K562 (cell line): ENCODE results near the gene BLCAP.

Experiments used
- CTCF ChIP-seq, 3 experiments: IDR thresholded peaks in 2 of 3; conservative IDR thresholded peaks in 1 of 3; 2 replicates each; pipeline ENCODE4 v1.5.1; 2011 to 2012; ENCODE audit warnings: low read length in 3 of 3, mild to moderate bottlenecking in 3 of 3, control low read depth in 2 of 3, improper control_type of control experiment in 1 of 3, inconsistent platforms in 1 of 3, low read depth in 1 of 3, mixed read lengths in 1 of 3, moderate library complexity in 1 of 3; ENCODE audit not compliant: insufficient read depth in 2 of 3
- GABPA ChIP-seq: fragments of 200-800 bp; sonication (Bioruptor generic); conservative IDR thresholded peaks from 2 replicates; pipeline ENCODE4 v1.6.1; 2016; ENCODE audit warnings: low read depth, missing genetic modification characterization, missing compliant biosample characterization
- GTF3C2 ChIP-seq: IDR thresholded peaks from 3 replicates; pipeline ENCODE4 v1.6.1; 2011; ENCODE audit warnings: borderline replicate concordance, mild to moderate bottlenecking, moderate library complexity; ENCODE audit not compliant: insufficient read length; ENCODE audit errors: extremely low read depth
- ILK ChIP-seq: fragments of 450-650 bp; IDR thresholded peaks from 2 replicates; pipeline ENCODE4 v1.6.1; 2016; ENCODE audit warnings: missing genetic modification characterization, low read depth, mild to moderate bottlenecking, missing compliant biosample characterization, moderate library complexity, borderline replicate concordance
- KAT7 ChIP-seq: sonication (generic); formaldehyde crosslinking; IDR thresholded peaks from 2 replicates; pipeline ENCODE4 v1.8.0; 2022; ENCODE audit warnings: missing genetic modification reagents, mild to moderate bottlenecking, borderline replicate concordance
- NCOA2 ChIP-seq, 2 experiments: fragments of 450-650 bp; IDR thresholded peaks; 2 replicates each; pipeline ENCODE4 v1.6.1; 2018; ENCODE audit warnings: mild to moderate bottlenecking in 2 of 2, moderate library complexity in 1 of 2; ENCODE audit not compliant: partially characterized antibody in 2 of 2
- PRMT5 ChIP-seq: sonication (generic); formaldehyde crosslinking; IDR thresholded peaks from 2 replicates; pipeline ENCODE4 v1.5.0; 2020; ENCODE audit warnings: missing genetic modification reagents
- SIRT6 ChIP-seq: IDR thresholded peaks from one replicate; pipeline ENCODE4 v1.6.1; 2012; ENCODE audit warnings: low read depth, mild to moderate bottlenecking, control low read depth, inconsistent platforms, low read length, moderate library complexity
- ZC3H4 ChIP-seq: sonication (generic); formaldehyde crosslinking; IDR thresholded peaks from 2 replicates; pipeline ENCODE4 v1.9.0; 2021; ENCODE audit warnings: missing genetic modification reagents, borderline replicate concordance
- ZNF175 ChIP-seq: fragments of 200-800 bp; sonication (Bioruptor generic); IDR thresholded peaks from 2 replicates; pipeline ENCODE4 v1.6.1; 2016; ENCODE audit warnings: low read depth, mild to moderate bottlenecking, missing genetic modification characterization, missing compliant biosample characterization
- ZNF184 ChIP-seq: sonication (generic); formaldehyde crosslinking; IDR thresholded peaks from 2 replicates; pipeline ENCODE4 v1.5.0; 2020; ENCODE audit warnings: missing genetic modification reagents

- no peak for TF ChIP-seq ZNF175
- no peak for TF ChIP-seq GTF3C2
- no peak for TF ChIP-seq CTCF (IDR thresholded peaks at IDR 0.05 in 2 of 3, conservative IDR thresholded peaks at IDR 0.05 in 1 of 3; ENCODE audit: insufficient read depth in 2 of 3, low read depth in 1 of 3, low read length in 3 of 3)
- no peak for TF ChIP-seq PRMT5
- TF ChIP-seq GABPA (tag), result no peak
- TF ChIP-seq ILK (tag), result no peak
- no peak for TF ChIP-seq KAT7 (CRISPR knock-in tag)
- no peak for TF ChIP-seq ZC3H4 (CRISPR knock-in tag)
- TF ChIP-seq SIRT6, result no peak
- no peak for TF ChIP-seq NCOA2 (IDR thresholded peaks at IDR 0.05; ENCODE audit: partially characterized antibody in 2 of 2)
- TF ChIP-seq ZNF184, result no peak
Measured at GRCh38 chr20:37562695-37563480, 35.2 kb upstream of the BLCAP start.
